ENCODE measurements around the gene PCNP. TPM values are rescaled to one million over a fixed set of nuclear protein-coding genes. Genes with fewer than 3 reads are reported as not detected.
A peak's percentile ranks its signal among the peaks of the same experiment; 100 is the strongest.

Gene PCNP
- total and polyA plus RNA-seq, 9 of the 15 experiments (the other 6 are each of a cell fraction or from before 2014, with no cell fraction given): 54.3 to 170 (median 150) TPM

DNA sequence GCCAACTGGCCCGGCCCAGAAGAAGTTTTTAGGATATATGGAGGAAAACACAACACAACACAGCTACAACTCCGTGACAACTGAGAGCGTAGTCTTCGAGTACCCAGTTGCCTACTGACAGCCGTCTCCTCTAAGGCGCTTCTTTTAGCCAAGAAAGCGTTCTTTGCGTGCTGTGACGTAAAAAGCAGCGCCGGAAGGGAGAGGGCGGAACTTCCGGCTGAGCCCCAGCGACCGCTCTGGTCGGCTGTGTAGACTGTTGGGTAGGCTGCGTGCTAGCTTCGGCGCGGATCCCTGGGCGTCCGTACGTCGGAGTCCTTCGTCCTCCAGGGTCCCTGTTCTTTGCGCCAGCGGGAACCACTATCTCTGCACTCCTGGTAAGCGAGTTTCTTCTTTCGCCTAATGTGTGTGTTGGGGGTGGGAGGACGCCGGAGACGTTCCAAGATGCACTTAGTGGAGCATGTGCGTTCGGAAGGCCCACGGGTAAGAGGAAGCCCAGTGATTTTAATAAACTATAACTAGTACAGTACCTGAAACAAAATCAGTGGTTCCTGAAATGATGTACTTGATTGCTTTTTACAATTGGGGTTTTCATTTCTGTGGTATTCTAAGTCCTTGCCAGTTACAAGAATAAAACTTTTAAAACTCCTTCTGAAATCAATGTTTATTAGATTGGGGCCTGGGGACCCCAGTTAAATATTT lies 12.2 kb upstream of the PCNP start, which contains the start of gene TRMT10C (continued):
- TF ChIP-seq, protein P1, sequence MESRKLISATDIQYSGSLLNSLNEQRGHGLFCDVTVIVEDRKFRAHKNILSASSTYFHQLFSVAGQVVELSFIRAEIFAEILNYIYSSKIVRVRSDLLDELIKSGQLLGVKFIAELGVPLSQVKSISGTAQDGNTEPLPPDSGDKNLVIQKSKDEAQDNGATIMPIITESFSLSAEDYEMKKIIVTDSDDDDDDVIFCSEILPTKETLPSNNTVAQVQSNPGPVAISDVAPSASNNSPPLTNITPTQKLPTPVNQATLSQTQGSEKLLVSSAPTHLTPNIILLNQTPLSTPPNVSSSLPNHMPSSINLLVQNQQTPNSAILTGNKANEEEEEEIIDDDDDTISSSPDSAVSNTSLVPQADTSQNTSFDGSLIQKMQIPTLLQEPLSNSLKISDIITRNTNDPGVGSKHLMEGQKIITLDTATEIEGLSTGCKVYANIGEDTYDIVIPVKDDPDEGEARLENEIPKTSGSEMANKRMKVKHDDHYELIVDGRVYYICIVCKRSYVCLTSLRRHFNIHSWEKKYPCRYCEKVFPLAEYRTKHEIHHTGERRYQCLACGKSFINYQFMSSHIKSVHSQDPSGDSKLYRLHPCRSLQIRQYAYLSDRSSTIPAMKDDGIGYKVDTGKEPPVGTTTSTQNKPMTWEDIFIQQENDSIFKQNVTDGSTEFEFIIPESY (CRISPR knock-in tag; IDR thresholded peaks at IDR 0.05): 0 out of 2 replicates have a peak, but pooled peaks have one; percentile 20
- no peak for TF ChIP-seq BACH1 (tag; IDR thresholded peaks at IDR 0.05)
- no peak for TF ChIP-seq ZNF3 (CRISPR knock-in tag; IDR thresholded peaks at IDR 0.05)
- no peak for TF ChIP-seq MXI1 (IDR thresholded peaks at IDR 0.05; ENCODE audit: low read depth, low read length)
- TF ChIP-seq ERF (CRISPR knock-in tag; IDR thresholded peaks at IDR 0.05): no peak
- no peak for TF ChIP-seq CEBPZ (IDR thresholded peaks at IDR 0.05; ENCODE audit: borderline replicate concordance, low read depth, low read length)
- TF ChIP-seq THAP7 (CRISPR knock-in tag; IDR thresholded peaks at IDR 0.05): no peak
- peak; percentile 80 for TF ChIP-seq RBBP5 (IDR thresholded peaks at IDR 0.05; ENCODE audit: borderline replicate concordance, insufficient read depth, low read length, poor library complexity, severe bottlenecking)
- peak; percentile 50; the same call in 1 of the 2 replicates for TF ChIP-seq ZFX (CRISPR knock-in tag; IDR thresholded peaks at IDR 0.05)
- 0 out of 2 replicates have a peak, but pooled peaks have one; percentile 16 for TF ChIP-seq SMAD4 (CRISPR knock-in tag; conservative IDR thresholded peaks at IDR 0.05)
- no peak for TF ChIP-seq ZEB2 (IDR thresholded peaks at IDR 0.05)
- TF ChIP-seq PREB (CRISPR knock-in tag; IDR thresholded peaks at IDR 0.05): no peak
- TF ChIP-seq MTA3 (IDR thresholded peaks at IDR 0.05; ENCODE audit: borderline replicate concordance): peak; percentile 74; the same call in 1 of the 2 replicates
- TF ChIP-seq ZNF143 (CRISPR knock-in tag; IDR thresholded peaks at IDR 0.05): no peak
- no peak for TF ChIP-seq ZNF696 (CRISPR knock-in tag; conservative IDR thresholded peaks at IDR 0.05)
- TF ChIP-seq YY1 (IDR thresholded peaks at IDR 0.05; ENCODE audit: borderline replicate concordance in 1 of 3, control insufficient read depth in 1 of 3, extremely low read depth in 1 of 3, insufficient read depth in 3 of 3, insufficient read length in 1 of 3, insufficient replicate concordance in 2 of 3, low read depth in 1 of 3, low read length in 2 of 3): peak in 2 of 3 experiments; percentile 38 to 51

Measured in K562 (cell line).